Measurements from ENCODE around the gene TMEM86B.
"Not testable (repeated sequence)": the region's sequence is repeated elsewhere in the genome, so short reads cannot be mapped to it uniquely, and the experiment has no call there.

TMEM86B gene

GRCh38 chr19:55223291-55224037 is 5.1 kb downstream of the TMEM86B start:
- no peak overlapping the region for H3K4me3 ChIP-seq (ENCODE audit: low read depth, low read length)

- no peak overlapping the region for H3K4me3 ChIP-seq (ENCODE audit: low read depth, low read length)
These were observed 8.0 kb downstream of the TMEM86B start for GRCh38 chr19:55220525-55220924.

GRCh38 chr19:55216461-55217198 is 11.9 kb downstream of the TMEM86B start:
- H3K4me3 ChIP-seq (ENCODE audit: low read depth, low read length): peak overlapping the region; percentile 76

- no peak overlapping the region for H3K4me3 ChIP-seq (ENCODE audit: low read depth, low read length)
These were observed 15.0 kb downstream of the TMEM86B start for GRCh38 chr19:55213547-55213946.

- no peak overlapping the region for H3K4me3 ChIP-seq (ENCODE audit: low read depth, low read length)
These were observed 16.1 kb downstream of the TMEM86B start for GRCh38 chr19:55212447-55212846.

GRCh38 chr19:55209693-55210472 is 18.7 kb downstream of the TMEM86B start:
- no peak overlapping the region for H3K4me3 ChIP-seq (ENCODE audit: low read depth, low read length)

- no peak within 1 kb of the TSS for H3K4me3 ChIP-seq (ENCODE audit: low read depth, low read length)
These were observed 19.5 kb downstream of the TMEM86B start, which contains the start of gene PTPRH for GRCh38 chr19:55208880-55209692. PTPRH (minus strand) TSS chr19:55209501; CDS start chr19:55209433, 68 bp downstream.

- no peak overlapping the region for H3K4me3 ChIP-seq (ENCODE audit: low read depth, low read length)
These were observed 21.7 kb downstream of the TMEM86B start for GRCh38 chr19:55206664-55207500.

- H3K4me3 ChIP-seq (ENCODE audit: low read depth, low read length): not testable (repeated sequence)
These were observed 26.4 kb downstream of the TMEM86B start for GRCh38 chr19:55202199-55202598.

- no peak overlapping the region for H3K4me3 ChIP-seq (ENCODE audit: low read depth, low read length)
These were observed 28.9 kb downstream of the TMEM86B start for GRCh38 chr19:55199620-55200204.

- H3K4me3 ChIP-seq (ENCODE audit: low read depth, low read length): no peak overlapping the region
These were observed 29.9 kb downstream of the TMEM86B start for GRCh38 chr19:55198651-55199050.

GRCh38 chr19:55197528-55197927 is 31.0 kb downstream of the TMEM86B start:
- no peak overlapping the region for H3K4me3 ChIP-seq (ENCODE audit: low read depth, low read length)

- no peak overlapping the region for H3K4me3 ChIP-seq (ENCODE audit: low read depth, low read length)
These were observed 31.8 kb downstream of the TMEM86B start for GRCh38 chr19:55196803-55197202.

GRCh38 chr19:55193481-55193880 is 35.1 kb downstream of the TMEM86B start:
- H3K4me3 ChIP-seq (ENCODE audit: low read depth, low read length): no peak overlapping the region

GRCh38 chr19:55189403-55189835 is 39.1 kb downstream of the TMEM86B start:
- no peak overlapping the region for H3K4me3 ChIP-seq (ENCODE audit: low read depth, low read length)

GRCh38 chr19:55188625-55189024 is 39.9 kb downstream of the TMEM86B start:
- no peak overlapping the region for H3K4me3 ChIP-seq (ENCODE audit: low read depth, low read length)

- H3K4me3 ChIP-seq (ENCODE audit: low read depth, low read length): no peak overlapping the region
These were observed 42.5 kb downstream of the TMEM86B start for GRCh38 chr19:55186080-55186479.

GRCh38 chr19:55181740-55182139 is 46.8 kb downstream of the TMEM86B start:
- H3K4me3 ChIP-seq (ENCODE audit: low read depth, low read length): no peak overlapping the region
